Hepatocyte (in vitro differentiated cells): Measurements from ENCODE around the gene KCNH6. TPM values are rescaled to one million over a fixed set of nuclear protein-coding genes. Genes with fewer than 3 reads are reported as not detected.

Source experiments
- DNase-seq: peaks from one replicate; pipeline ENCODE4 v3.0.0-alpha.2; 2016; ENCODE audit warnings: low spot score
- H2AFZ ChIP-seq: fragments of 200-600 bp; sonication (generic); 2 replicates; pipeline ENCODE4 v1.6.0; 2016; ENCODE audit warnings: antibody characterized with exemption, mild to moderate bottlenecking
- H3K27ac ChIP-seq: fragments of 200-600 bp; sonication (generic); 2 replicates; pipeline ENCODE4 v1.5.1; 2016; ENCODE audit warnings: mild to moderate bottlenecking
- H3K27me3 ChIP-seq: fragments of 200-600 bp; sonication (generic); 2 replicates; pipeline ENCODE4 v1.6.1; 2016
- H3K36me3 ChIP-seq: fragments of 200-600 bp; sonication (generic); replicated peaks from 2 replicates; pipeline ENCODE4 v1.5.1; 2016; ENCODE audit warnings: low read depth; ENCODE audit not compliant: insufficient read depth
- H3K4me1 ChIP-seq: fragments of 200-600 bp; sonication (generic); 2 replicates; pipeline ENCODE4 v1.5.1; 2016; ENCODE audit warnings: mild to moderate bottlenecking, moderate library complexity; ENCODE audit not compliant: insufficient read depth
- H3K4me2 ChIP-seq: fragments of 200-600 bp; sonication (generic); 2 replicates; pipeline ENCODE4 v1.6.0; 2016
- H3K4me3 ChIP-seq: fragments of 200-600 bp; sonication (generic); 2 replicates; pipeline ENCODE4 v1.5.1; 2016; ENCODE audit warnings: mild to moderate bottlenecking
- H3K79me2 ChIP-seq: fragments of 200-600 bp; sonication (generic); 2 replicates; pipeline ENCODE4 v1.6.0; 2017; ENCODE audit warnings: mild to moderate bottlenecking
- H3K9me2 ChIP-seq: fragments of 200-600 bp; sonication (generic); replicated peaks from 2 replicates; pipeline ENCODE4 v1.6.0; 2017; ENCODE audit warnings: mild to moderate bottlenecking; ENCODE audit not compliant: insufficient read depth
- H3K9me3 ChIP-seq: fragments of 200-600 bp; sonication (generic); 2 replicates; pipeline ENCODE4 v1.5.1; 2016; ENCODE audit warnings: low read depth, mild to moderate bottlenecking
- H4K20me1 ChIP-seq: fragments of 200-600 bp; sonication (generic); 2 replicates; pipeline ENCODE4 v1.6.0; 2016; ENCODE audit warnings: mild to moderate bottlenecking; ENCODE audit not compliant: insufficient read depth, poor library complexity, severe bottlenecking
- EZH2 ChIP-seq: fragments of 200-600 bp; sonication (generic); IDR thresholded peaks from 2 replicates; pipeline ENCODE4 v1.6.1; 2016; ENCODE audit warnings: antibody characterized with exemption, mild to moderate bottlenecking, borderline replicate concordance
- EZH2phosphoT487 ChIP-seq: fragments of 200-600 bp; sonication (generic); IDR thresholded peaks from one replicate; pipeline ENCODE4 v1.6.1; 2018; ENCODE audit warnings: antibody characterized with exemption, mild to moderate bottlenecking, low read depth, moderate library complexity; ENCODE audit not compliant: unreplicated experiment, severe bottlenecking
- WGBS: methylation state at CpG from one replicate; pipeline ENCODE4 v1.1.6; 2016; ENCODE audit warnings: low lambda C conversion rate; ENCODE audit errors: missing lambda C conversion rate; 5-methylcytosine and 5-hydroxymethylcytosine counted together
- polyA plus RNA-seq: library from polyadenylated mRNA; unstranded; fragments of >200 nt; fragmentation: Nextera tagmentation; extraction: Ambion mirVana; gene quantifications from 2 replicates; pipeline ENCODE4 v1.2.1, GENCODE V29; 2016
- total RNA-seq: library from RNA; depleted of rRNA; stranded (reverse); fragments of >200 nt; gene quantifications from 2 replicates; pipeline ENCODE4 v1.2.3, GENCODE V29; 2014
- TF ChIP-seq, protein P1 (sequence below): fragments of 200-600 bp; sonication (generic); IDR thresholded peaks from 2 replicates; pipeline ENCODE4 v1.5.1; 2016; ENCODE audit warnings: antibody characterized with exemption, mild to moderate bottlenecking; ENCODE audit not compliant: poor library complexity

KCNH6 gene
- total and polyA plus RNA-seq, 2 experiments from 2014 or later, result 0.33 TPM; not detected in 1

DNA sequence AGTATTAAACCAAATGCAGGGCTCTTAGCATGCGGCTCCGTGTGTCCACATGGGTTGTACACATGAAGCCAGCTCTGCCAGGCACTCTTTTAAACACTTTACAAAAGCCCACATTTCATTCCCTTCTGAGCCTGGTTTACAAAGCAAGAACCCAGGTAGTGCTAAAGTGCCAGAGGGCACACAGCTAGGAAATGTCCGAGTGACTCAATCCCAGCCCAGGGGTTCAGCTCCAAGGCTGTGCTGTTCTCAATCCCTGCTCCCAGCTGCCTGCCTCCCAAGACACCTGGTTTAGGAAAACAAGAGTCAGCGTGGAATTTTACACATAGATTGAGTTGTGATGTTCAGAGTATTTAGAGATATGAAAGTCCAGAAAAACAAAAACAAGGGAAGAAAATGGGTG, 13.8 kb downstream of the KCNH6 start:
- Histone ChIP-seq H3K4me2 (no peak overlapping the region), H2AFZ (no peak overlapping the region), H3K79me2 (no peaks in the 10 kb centered on the region), H3K9me2 (no peaks in the 10 kb centered on the region), H3K27ac (no peak overlapping the region), H3K9me3 (no peaks in the 10 kb centered on the region), H4K20me1 (no peaks in the 10 kb centered on the region), H3K36me3 (no peaks in the 10 kb centered on the region), H3K4me3 (no peak overlapping the region), H3K4me1 (no peaks in the 10 kb centered on the region), H3K27me3 (peaks cover 13% of the 10 kb centered on the region)
- no peak for DNase-seq
- TF ChIP-seq, protein P1, sequence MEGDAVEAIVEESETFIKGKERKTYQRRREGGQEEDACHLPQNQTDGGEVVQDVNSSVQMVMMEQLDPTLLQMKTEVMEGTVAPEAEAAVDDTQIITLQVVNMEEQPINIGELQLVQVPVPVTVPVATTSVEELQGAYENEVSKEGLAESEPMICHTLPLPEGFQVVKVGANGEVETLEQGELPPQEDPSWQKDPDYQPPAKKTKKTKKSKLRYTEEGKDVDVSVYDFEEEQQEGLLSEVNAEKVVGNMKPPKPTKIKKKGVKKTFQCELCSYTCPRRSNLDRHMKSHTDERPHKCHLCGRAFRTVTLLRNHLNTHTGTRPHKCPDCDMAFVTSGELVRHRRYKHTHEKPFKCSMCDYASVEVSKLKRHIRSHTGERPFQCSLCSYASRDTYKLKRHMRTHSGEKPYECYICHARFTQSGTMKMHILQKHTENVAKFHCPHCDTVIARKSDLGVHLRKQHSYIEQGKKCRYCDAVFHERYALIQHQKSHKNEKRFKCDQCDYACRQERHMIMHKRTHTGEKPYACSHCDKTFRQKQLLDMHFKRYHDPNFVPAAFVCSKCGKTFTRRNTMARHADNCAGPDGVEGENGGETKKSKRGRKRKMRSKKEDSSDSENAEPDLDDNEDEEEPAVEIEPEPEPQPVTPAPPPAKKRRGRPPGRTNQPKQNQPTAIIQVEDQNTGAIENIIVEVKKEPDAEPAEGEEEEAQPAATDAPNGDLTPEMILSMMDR, result no peak
- TF ChIP-seq EZH2phosphoT487 (no peak), EZH2 (no peak)
- 78% methylated on average over 4 of the region's 4 CpGs for WGBS

DNA sequence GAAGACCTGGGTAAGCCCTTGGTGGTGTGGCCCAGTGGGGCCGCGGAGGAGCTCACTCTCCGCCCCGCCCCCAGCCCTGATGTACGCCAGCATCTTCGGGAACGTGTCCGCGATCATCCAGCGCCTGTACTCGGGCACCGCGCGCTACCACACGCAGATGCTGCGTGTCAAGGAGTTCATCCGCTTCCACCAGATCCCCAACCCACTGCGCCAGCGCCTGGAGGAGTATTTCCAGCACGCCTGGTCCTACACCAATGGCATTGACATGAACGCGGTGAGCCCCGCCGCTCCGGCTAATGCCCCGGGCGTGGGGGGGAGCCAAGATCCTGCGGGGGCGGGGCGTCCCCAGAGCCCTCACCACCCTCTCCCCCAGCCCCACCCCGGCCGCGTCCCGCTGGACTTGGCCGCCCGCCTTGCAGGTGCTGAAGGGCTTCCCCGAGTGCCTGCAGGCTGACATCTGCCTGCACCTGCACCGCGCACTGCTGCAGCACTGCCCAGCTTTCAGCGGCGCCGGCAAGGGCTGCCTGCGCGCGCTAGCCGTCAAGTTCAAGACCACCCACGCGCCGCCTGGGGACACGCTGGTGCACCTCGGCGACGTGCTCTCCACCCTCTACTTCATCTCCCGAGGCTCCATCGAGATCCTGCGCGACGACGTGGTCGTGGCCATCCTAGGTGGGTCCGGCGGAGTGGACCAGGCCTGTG, 15.0 kb downstream of the KCNH6 start:
- H4K20me1 ChIP-seq, result no peaks in the 10 kb centered on the region
- H3K9me2 ChIP-seq, result no peaks in the 10 kb centered on the region
- no peak for DNase-seq
- no peaks in the 10 kb centered on the region for H3K36me3 ChIP-seq
- WGBS, result 40% methylated on average over 43 of the region's 62 CpGs
- TF ChIP-seq EZH2 (no peak), EZH2phosphoT487 (no peak)
- TF ChIP-seq, protein P1, result no peak
- H3K9me3 ChIP-seq, result no peaks in the 10 kb centered on the region
- no peaks in the 10 kb centered on the region for H3K4me1 ChIP-seq
- no peak overlapping the region for H3K27ac ChIP-seq
- no peak overlapping the region for H2AFZ ChIP-seq
- no peaks in the 10 kb centered on the region for H3K79me2 ChIP-seq
- H3K4me3 ChIP-seq, result no peak overlapping the region
- H3K27me3 ChIP-seq, result peaks cover 13% of the 10 kb centered on the region
- H3K4me2 ChIP-seq, result peak overlapping the region; percentile 65

DNA sequence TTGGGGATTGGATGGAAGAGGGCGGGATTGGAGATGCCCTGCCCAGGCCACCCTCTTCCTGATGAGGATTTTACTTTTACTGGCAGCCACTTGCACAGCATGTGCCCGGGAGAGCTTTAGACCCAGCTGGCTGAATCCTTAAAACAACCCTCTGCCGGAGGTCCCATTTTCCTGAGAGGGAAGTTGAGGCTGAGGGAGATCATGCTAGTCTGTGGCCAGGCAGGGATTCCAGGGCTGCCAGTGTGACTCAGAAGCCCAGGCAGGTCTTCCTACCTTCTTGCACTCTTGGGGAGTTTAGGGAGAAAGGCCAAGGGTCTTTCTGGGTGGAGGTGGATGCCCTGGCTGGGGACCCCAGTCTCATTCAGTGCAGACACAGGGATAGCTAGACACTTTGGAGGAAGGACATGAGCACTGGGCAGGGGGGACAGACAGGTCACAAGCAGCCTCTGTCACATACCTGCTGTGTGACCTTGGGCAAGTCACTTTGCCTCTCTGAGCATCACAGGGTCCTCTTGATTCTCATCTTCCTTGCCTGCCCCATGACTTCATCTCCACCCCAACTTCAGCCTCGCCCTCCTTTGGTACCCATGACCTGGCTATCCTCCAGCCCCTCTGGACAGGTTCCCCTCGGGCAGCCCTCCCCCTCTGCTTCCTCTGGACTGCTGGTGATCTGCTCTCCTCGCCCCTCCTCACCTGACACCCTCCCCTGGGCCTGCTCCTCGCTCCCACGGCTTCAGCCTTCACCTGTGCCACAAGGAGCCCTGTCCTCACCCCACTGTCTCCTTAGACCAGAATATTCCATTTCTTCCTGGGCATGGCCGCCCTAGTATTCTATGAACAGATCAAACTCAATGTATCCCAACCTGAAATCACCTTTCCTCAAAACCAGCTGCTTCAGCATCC, 15.8 kb downstream of the KCNH6 start:
- Histone ChIP-seq H3K4me3 (no peak overlapping the region), H2AFZ (no peak overlapping the region), H3K9me3 (no peaks in the 10 kb centered on the region), H3K4me2 (peak overlapping the region; percentile 65), H4K20me1 (no peaks in the 10 kb centered on the region), H3K79me2 (no peaks in the 10 kb centered on the region), H3K36me3 (no peaks in the 10 kb centered on the region), H3K4me1 (no peaks in the 10 kb centered on the region), H3K27me3 (peaks cover 13% of the 10 kb centered on the region), H3K9me2 (no peaks in the 10 kb centered on the region), H3K27ac (no peak overlapping the region)
- TF ChIP-seq EZH2phosphoT487 (no peak), EZH2 (no peak)
- TF ChIP-seq, protein P1, result no peak
- DNase-seq, result no peak
- 86% methylated on average over 9 of the region's 9 CpGs for WGBS
